ENCODE results near the gene ZNF292.
"Not testable (repeated sequence)": the region's sequence is repeated elsewhere in the genome, so short reads cannot be mapped to it uniquely, and the experiment has no call there.

The ZNF292 gene

DNA sequence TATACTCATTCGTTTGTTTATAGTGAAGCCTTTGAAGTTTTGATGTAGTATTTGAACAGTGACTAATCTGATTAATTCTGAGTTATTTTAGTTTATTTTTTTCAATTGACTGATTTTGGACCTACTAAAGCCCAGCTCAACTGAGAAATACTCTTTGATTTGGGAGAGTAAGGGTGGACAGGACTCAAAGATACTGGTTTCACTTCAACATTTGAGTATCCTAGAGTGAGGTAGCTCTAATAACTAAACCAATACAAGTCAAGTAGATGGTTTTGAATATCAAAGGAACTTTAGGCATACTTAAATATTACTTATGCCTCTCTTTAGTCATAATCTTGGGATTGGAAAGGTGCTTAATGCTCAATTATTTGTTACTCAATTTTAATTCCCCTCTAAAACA is 65.6 kb downstream of the ZNF292 start:
- no peak for DNase-seq

DNA sequence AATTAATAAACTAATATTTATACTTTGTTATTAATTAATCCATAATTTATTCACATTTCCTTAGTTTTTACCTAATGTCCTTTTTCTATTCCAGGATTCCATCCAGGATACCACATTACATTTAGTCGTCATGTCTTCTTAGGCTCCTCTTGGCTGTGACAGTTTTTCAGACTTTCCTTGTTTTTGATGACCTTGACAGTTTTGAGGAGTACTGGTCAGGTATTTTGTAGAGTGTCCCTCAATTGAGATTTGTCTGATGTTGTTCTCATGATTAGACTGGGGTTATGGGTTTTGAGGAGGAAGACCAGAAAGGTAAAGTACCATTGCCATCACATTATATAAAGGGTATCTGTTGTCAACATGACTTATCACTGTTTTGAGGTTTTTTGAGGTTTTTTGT is 67.3 kb downstream of the ZNF292 start:
- no peak for DNase-seq

DNA sequence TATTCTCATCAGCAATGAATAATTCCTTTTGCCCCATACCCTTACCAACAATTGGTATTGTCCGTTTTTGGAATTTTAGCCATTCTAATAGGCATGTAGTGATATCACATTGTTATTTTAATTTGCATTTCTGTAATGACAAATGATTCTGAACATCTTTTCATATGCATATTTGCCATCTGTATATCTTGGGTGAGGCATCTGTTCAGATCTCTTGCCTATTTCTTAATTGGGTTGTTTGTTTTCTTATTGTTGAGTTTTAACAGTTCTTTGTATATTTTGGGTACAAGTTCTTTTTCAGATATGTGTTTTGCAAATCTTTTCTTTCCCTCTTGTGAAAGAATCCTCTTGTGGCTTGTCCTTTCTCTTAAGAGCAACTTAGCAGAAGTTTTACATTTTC is 69.6 kb downstream of the ZNF292 start:
- no peak for DNase-seq

DNA sequence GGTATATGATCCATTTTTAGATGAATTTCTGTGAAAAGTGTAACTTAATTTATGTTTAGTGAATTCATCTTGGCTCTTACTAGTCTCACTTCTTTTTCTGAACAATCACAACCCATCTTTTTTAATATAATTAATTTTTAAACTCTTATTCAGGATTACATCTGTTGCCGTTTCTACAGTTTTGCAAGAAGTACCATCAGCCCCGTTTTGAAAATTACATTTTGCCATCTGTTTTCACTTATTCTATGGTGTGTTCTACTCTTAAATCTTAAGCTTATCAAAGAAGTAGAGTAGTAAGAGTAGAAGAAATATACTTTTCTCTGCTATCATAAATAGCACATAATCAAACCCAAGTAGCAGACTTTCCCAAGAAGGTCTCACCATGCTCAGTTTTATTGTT is 70.1 kb downstream of the ZNF292 start:
- DNase-seq, result no peak

DNA sequence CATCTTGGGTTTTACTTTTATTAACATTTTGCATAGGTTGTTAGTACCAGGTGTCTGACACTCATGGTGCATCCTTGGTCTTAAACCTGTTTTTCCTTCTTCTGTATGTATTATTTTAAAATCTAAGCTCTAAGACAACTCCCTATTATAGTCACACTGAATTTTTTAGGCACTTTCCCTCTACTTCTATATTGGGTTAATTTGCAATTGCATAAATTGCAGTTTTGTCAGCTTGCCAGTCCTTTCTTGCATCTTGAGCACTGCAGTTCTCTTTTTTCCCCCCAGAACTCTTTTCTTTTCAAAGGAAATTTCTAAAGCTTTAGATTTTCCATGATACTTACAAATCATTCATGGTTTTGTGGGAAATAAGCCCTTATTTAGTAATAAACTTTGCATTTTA is 70.6 kb downstream of the ZNF292 start:
- no peak for DNase-seq

DNA sequence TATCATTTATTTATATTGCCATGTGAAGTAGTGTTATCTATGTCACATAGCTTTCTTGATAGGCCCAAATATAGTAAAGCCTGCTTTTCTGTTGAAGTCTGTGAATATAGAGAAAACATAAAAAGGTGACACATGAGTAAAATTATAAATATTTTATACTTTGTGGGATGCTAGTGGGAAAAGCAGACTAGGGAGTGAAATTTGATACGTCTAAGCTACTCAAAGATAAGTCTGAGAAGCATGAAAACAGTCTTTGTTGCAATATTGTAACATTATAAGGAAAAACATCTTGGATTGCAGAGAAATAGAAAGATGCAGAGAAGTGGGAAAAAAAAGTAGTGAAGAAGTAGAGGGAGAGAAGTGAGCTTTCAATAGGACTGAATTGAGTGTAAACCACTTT is 75.4 kb downstream of the ZNF292 start:
- DNase-seq, result no peak

DNA sequence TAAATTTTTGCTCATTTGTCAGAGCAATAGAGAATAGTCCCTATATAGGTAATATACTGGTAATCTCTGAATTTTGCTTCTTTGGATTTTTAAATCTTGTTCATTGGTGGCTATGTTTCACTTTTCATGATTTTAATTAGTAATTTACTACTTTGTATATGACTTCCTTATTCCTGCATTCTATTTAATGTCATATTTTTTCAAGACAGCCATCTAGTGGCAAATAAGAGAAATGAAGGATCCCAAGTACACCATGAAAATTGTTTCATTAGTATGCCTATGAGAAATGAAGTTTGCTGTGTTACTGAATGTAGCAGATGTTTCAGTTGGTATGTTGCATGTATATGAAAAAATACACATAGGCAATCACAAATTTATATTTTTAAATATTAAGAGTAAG is 82.4 kb downstream of the ZNF292 start:
- DNase-seq, result no peak

DNA sequence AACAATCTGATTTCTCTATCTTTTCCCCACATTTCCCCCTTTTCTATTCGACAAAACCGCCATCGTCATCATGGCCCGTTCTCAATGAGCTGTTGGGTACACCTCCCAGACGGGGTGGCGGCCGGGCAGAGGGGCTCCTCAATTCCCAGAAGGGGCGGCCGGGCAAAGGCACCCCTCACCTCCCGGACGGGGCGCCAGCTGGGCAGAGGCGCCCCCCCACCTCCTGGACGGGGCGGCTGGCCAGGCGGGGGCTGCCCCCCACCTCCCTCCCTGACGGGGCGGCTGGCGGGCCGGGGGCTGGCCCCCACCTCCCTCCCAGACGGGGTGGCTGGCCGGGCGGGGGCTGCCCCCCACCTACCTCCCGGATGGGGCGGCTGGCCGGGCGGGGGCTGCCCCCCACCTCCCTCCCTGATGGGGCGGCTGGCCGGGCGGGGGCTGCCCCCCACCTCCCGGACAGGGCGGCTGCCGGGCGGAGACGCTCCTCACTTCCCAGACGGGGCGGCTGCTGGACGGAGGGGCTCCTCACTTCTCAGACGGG is 83.8 kb downstream of the ZNF292 start:
- not testable (repeated sequence) for DNase-seq

DNA sequence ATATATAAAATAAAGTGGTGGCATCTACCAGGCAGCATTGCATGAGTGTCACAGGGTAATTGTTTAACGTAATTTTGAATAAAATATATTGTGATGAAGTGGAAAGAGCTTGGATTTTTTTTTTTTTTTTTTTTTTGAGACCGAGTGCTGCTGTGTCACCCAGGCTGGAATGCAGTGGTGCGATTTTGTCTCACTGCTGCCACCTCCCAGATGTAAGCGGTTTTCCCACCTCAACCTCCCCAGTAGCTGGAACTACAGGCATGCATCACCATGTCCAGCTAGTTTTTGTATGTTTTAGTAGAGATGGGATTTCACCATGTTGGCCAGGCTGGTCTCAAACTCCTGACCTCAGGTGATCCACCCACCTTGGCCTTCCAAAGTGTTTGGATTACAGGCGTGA is 85.9 kb downstream of the ZNF292 start:
- DNase-seq, result no peak

DNA sequence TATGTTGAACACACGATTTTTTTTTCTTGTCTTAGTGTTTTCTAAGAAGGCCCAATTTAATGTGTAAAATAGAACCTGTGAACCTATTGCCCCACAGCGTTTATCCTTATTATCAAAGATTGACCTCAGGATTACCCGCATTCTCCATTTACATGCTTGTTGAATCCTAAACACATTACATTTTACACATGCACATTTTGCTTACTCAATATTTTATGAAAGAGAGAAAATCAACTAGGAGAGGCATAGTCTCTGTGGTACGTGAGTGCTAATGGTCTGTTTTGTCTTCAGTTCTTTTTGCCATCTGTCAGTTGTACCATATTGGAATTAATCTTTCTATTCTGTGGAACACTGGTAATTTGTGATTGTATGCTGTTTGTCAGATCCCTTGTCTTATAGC is 86.9 kb downstream of the ZNF292 start:
- no peak for DNase-seq

DNA sequence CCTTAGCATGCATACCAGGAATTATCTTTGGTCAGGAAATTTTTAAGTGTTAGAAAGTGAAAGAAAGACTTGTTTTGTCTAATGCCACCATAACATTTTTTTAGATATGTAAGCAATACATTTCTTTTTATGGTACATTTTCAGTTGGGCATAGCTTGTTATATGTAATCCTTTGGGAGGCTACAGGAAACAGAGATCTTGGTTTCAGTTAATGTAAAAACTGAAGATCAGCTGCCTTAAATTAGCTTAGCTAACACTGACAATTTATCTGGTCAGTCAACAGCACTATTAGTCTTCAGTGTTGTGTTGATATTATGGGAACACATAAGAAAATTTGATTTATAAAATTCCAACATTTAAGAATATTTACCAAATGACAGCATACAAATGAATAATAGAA is 88.4 kb downstream of the ZNF292 start:
- no peak for DNase-seq

DNA sequence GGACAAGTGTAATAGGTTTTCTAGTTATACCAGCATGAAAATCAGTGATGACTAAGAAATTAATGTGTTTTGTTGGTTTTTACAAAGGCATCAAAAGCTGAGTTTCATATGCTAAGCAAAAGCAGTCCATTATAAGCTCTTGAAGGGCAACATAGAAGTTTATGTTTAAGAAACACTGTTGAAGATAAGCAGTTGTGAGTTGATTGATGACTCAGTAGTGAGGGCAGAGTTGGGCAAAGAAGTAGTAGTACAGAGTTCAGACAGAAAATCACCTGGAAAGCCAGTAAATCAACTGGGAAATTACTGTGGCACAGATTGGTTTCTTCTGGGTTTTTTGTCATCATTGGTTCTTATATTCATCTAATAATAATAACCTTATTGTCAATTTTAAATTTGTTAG is 89.0 kb downstream of the ZNF292 start:
- DNase-seq, result no peak

DNA sequence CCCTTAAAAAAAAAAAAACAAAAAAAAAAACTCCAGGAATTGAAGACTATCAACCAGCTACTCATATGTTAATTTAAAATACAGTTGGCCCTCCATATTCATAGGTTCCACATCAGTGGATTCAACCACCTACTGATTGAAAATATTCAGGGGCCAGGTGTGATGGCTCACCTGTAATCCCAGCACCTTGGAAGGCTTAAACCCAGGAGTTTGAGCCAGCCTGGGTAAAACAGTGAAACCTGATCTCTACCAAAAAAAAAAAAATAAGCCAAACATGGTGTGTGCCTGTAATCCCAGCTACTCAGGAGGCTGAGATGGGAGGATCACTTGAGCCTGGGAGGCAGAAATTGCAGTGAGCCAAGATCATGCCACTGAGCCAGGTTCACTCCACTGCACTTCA is 94.7 kb downstream of the ZNF292 start:
- DNase-seq, result no peak

DNA sequence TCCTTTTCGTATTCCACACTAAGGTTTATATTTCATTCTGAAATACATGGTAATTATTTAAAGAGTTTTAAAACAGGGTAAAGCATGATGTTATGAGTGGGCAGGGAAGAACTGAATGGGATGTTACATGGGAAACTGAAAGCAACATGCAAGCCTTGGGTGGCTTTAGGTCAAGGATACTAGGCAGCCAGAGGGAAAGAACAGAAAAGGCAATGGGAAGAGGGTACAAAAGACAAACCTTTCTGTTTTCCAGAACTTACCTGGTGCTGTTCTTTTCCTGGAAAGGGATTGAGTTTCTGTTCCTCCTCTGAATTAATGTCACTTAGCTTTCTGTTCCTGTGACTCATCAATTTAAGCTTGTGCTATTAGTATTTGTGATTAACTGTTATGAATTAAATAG is 95.9 kb downstream of the ZNF292 start:
- no peak for DNase-seq

DNA sequence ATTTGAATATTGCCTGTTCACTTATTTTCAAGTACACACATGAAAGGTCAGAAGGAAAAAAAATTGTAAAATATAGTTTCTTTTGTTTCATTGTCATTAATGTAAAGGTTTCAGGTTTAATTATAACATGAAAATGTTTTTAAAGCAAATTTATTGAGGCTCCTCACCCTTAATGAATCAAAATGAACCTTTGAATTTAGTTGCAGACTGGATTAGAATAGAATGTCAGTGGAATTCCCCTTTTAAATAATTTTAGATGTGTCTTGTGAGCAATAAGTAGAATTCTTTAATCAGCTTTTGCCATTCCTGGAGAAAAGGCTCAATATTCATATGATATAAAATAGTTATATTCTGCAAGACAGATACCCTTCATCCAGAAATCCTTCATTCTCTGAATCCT is 96.4 kb downstream of the ZNF292 start:
- no peak for DNase-seq

DNA sequence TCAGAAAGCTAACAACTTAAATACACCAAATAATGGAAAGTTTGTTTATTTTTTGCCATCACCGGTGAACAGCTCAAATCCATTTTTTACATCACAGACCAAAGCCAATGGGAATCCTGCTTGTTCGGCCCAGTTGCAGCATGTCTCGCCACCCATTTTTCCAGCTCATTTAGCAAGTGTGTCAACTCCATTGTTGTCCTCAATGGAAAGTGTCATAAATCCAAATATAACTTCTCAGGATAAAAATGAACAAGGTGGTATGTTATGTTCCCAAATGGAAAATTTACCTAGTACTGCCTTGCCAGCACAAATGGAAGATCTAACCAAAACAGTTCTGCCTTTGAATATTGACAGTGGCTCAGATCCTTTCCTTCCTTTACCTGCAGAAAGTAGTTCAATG is 101.7 kb downstream of the ZNF292 start:
- DNase-seq, result no peak

DNA sequence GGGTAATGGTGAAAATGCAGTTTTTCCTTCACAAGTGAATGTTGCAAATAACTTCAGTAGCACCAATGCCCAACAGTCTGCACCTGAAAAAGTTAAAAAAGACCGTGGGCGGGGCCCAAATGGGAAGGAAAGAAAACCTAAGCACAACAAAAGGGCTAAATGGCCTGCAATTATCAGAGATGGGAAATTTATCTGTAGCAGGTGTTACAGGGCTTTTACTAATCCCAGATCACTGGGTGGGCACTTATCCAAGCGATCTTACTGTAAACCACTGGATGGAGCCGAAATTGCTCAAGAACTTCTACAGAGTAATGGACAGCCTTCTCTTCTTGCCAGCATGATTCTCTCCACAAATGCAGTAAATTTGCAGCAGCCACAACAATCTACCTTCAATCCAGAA is 102.2 kb downstream of the ZNF292 start:
- DNase-seq, result no peak

DNA sequence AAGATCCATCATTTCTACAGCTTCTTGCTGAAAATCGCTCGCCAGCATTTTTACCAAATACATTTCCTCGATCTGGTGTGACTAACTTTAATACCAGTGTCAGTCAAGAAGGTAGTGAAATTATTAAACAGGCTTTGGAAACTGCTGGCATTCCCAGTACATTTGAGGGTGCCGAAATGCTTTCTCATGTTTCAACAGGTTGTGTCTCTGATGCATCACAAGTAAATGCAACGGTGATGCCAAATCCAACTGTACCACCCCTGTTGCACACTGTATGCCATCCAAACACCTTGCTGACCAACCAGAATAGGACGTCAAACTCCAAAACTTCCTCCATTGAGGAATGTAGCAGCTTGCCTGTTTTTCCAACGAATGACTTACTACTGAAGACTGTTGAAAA is 102.6 kb downstream of the ZNF292 start:
- no peak for DNase-seq

DNA sequence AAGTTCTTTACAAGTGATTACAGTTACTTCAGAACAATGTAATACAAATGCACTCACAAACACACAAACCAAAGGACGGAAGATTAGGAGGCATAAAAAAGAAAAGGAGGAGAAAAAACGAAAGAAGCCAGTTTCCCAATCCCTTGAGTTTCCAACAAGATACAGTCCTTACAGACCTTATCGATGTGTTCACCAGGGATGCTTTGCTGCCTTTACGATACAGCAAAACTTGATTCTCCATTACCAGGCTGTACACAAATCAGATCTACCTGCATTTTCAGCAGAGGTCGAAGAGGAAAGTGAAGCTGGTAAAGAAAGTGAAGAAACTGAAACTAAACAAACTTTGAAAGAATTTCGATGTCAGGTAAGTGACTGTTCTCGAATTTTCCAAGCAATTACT is 104.4 kb downstream of the ZNF292 start:
- DNase-seq, result no peak

DNA sequence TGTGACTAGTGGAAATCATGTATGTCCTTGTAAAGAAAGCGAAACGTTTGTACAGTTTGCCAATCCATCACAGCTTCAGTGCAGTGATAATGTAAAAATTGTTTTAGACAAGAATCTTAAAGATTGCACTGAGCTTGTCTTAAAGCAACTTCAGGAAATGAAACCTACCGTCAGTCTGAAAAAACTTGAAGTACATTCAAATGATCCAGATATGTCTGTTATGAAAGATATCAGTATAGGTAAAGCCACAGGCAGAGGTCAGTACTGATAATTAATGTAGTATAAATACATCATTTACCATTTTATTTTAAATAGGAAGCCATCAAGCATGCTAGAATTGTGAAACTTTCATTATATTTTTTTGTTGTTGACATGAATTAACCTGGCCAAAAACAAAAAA is 106.2 kb downstream of the ZNF292 start:
- no peak for DNase-seq

DNA sequence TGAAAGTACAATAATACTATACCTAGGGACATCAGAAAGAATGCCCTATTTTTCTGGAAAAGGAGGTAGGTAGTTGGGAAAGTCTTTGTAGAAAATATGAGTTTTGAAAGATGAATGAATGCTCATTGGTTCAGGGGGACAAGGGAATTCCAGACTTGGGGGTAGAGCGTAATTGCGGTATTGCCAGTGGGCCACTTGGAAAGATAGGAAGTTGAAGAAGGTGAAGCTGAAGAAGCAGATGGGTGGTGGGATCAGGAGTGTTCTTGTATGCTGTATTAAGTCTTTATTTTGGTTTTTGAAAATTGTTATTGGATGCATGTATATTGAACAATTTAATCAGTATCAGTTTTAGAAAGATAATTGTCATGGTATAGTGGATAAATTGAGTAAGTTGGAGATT is 109.1 kb downstream of the ZNF292 start:
- no peak for DNase-seq

DNA sequence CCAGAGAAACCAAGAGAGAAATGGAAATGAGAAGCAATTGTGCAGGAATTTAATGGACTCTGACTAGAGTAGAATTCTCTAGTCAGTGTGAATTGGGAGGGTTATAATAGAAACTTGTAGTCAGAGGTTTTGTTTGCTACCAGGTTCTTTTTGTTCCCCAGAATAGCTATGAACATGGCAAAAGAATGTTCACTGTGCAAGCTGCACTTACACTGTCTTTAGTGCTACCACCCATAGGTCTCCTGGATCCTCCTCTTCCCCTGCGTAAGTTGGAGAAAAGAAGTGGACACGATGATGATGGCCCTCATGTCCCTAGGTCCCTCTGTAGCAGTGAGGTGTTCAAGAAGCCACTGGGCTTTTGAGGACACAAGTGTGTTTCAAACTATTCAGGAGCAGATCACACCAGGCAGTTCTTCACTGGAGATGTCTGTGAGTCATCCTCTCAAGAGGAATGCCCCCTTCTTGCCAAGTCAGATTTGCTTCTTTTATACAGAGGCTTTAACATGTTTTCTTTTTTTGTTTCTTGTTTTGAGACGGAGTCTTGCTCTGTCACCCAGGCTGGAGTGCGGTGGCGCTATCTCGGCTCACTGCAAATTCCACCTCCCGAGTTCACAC is 119.4 kb downstream of the ZNF292 start:
- no peak for DNase-seq

DNA sequence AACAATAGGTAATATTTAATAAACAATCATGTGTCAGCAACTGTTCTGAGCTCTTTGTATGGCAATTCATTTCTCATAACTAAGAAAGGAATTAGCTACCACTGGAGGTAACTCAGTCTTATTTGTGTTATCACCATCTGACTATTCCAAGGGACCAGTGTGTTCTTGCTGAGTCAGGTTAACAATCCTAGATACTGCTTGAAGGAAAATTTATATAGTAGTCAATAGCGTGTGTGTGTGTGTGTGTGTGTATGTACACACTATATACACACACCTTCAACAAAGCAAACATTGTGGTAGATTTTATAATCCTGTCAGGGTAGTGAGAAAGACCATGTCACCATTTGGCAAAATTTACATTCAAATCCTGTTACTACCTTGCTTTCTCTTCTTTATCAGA is 121.3 kb downstream of the ZNF292 start:
- DNase-seq, result no peak

DNA sequence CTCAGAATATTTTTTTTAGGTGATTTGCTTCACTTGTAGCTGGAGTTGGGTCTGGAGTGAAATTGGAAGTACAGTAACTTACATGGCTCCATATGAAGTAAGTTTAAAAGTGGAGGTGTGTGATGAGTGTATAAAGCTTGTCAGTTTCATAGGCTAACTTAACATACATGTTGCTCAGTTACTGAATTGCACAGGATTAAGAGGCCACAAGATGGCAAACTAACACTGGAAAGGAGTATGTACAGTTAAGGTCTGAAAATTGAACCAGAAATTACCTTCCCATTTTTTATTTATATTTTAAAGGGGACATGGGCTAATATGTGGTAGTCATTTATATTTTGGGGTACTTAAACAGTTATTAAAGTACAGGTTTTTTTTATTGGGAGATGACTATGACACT is 121.8 kb downstream of the ZNF292 start:
- no peak for DNase-seq

DNA sequence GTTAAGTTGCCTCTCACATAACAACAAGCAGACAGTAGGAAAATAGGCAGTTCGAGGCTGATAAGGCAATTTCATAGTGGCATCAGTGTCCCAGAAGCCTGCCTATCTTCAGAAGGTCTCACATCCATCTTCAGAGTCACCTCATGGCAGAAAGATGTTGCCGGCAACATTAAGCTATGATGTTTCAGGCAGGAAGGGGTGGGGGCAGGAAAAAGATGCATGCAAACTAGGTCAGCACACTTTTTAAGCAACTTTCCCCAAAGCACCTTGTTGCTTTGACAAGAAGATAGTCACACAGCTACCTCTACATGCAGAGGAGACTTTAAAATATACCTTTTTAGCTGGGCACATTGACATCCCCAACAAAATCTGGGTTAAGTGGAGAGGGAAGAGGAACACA is 123.8 kb downstream of the ZNF292 start:
- no peak for DNase-seq

DNA sequence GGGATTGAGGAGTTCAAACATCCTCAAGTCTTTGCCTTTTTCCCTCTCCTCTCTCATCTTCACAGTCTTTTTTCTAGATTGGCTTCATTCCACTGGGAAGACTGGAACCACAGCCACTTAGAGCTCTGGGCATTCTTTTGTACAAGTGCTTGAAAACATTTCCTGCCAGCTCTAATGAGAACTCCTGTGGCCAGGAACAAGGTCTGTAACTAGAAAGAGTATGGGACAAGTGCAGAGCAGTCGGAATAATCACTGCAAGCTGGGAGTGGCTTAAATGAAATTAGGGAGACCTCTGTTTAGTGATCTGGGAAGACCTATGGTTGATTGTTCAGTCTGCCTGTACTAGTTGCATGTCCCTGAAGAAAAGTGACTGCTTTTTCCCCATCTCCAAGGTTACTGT is 126.1 kb downstream of the ZNF292 start:
- no peak for DNase-seq
